Hypothalamus (tissue), 51 donors: ENCODE results near the gene DLG4.
"Not testable (repeated sequence)": the region's sequence is repeated elsewhere in the genome, so short reads cannot be mapped to it uniquely, and the experiment has no call there.

Source experiments
- DNase-seq, 51 donors: peaks; one replicate each; lab custom pipeline; 2025; lab: John Stamatoyannopoulos, UW

Gene DLG4

GRCh38 chr17:7173687-7174602 lies 45.7 kb downstream of the DLG4 start:
- peak in 26 of 51 donors; percentile 11 to 55 (median 32) for DNase-seq

DNA sequence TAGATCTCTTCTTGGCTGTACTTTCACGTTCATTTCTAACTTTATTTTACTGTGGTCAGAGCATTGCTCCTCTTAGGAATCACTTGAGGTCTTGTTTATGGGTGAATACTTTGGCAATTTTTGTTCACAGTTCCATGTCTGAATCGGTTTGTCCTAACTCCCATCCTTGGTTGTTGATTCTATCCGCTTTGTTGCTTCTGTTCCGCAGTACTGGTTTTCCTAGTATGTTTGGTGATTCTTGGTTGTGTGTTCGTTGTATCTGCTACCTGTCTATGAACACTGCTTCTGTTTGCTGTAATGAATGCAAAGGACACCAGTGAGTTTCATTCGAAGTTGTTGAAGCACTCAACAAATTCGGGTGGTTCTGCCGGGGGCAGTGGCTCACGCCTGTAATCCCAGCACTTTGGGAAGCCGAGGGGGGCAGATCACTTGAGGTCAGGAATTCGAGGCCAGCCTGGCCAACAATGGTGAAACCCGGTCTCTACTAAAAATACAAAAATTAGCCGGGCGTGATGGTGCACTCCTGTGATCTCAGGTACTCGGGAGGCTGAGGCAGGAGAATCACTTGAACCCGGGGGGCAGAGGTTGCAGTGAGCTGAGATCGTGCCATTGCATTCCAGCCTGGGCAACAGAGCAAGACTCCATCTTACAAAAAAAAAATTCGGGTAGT lies 47.0 kb downstream of the DLG4 start:
- DNase-seq = not testable (repeated sequence)

DNA sequence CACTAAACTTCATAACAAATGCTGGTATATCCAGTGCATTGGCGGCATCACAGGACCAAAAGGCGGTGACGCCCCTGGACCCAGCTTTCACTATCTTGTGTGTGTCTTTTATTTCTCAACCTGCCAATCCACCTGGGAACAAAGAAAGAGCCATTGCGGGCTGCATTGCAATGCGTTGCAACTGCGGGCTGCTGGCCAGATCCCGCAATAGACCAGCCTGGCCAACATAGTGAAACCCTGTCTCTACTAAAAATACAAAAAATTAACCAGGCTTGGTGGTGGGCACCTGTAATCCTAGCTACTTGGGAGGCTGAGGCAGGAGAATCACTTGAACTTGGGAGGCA lies 50.1 kb downstream of the DLG4 start:
- not testable (repeated sequence) for DNase-seq

DNA sequence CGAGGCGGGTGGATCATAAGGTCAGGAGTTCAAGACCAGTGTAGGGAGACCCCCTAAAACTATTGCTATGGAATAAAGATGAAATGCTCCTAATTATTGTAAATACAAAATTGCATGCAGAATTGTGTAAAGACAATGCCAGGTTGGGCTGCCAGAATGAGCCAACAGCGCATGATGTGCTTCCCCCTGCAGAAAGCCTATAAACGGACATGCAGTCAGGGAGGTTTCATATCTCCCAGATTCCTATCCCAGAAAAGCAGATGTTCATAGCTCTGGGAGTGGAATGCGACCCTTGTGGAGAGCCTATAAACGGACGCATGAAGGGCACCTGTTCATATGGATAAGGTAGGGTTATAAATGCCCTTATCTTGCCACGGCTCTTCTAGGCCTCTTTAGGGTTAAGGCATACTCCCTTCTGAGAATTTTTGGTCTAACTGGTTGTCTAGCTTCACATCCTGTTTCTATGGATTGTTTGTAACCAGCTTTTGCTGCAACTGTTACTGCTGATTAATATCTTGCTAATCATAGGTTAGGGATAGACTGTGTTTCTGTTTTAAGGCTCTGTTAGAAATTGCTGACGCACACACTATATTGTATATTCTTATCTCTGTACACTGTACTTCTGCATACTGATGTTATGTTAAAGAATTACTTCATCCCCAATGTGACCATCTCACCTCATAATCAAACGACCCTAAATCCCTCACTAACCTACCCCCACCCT lies 50.6 kb downstream of the DLG4 start:
- DNase-seq = not testable (repeated sequence)

GRCh38 chr17:7167832-7168231 lies 51.8 kb downstream of the DLG4 start:
- no peak for DNase-seq

- no peak for DNase-seq
Observed at GRCh38 chr17:7166873-7167272, 52.8 kb downstream of the DLG4 start.

- not testable (repeated sequence) for DNase-seq
Observed at GRCh38 chr17:7159571-7159970, 60.1 kb downstream of the DLG4 start.

DNA sequence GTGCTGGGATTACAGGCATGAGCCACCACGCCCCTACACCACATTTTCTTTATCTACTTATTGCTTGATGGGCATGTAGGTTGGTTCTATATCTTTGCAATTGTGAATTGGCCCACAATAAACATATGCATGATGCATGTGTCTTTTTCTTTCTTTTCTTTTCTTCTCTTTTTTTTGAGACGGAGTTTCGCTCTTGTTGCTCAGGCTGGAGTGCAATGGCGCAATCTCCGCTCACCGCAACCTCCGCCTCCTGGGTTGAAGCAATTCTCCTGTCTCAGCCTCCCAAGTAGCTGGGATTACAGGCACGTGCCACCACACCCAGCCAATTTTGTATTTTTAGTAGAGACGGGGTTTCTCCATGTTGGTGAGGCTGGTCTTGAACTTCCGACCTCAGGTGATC lies 61.2 kb downstream of the DLG4 start:
- not testable (repeated sequence) for DNase-seq

GRCh38 chr17:7156342-7156940 lies 63.2 kb downstream of the DLG4 start:
- DNase-seq = no peak

DNA sequence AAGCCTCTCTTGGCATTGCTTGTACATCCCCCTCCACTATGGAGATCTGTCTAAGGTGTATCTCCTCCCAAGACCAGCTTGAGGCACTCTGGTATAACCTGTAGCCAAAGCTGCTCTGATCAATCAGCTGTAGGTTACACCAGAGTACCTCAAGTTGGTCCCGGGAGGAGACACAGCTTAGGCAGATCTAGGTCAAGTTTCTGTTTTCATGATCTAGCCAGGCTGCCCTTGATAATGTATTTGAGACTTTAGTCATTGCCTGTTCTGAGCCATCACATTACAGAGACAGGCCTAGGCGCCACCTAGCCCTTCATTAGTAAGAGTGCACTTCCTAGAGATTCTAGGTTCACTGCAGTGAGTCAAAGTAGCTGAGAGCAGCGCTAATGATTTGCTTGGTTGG lies 71.9 kb downstream of the DLG4 start:
- no peak for DNase-seq

DNA sequence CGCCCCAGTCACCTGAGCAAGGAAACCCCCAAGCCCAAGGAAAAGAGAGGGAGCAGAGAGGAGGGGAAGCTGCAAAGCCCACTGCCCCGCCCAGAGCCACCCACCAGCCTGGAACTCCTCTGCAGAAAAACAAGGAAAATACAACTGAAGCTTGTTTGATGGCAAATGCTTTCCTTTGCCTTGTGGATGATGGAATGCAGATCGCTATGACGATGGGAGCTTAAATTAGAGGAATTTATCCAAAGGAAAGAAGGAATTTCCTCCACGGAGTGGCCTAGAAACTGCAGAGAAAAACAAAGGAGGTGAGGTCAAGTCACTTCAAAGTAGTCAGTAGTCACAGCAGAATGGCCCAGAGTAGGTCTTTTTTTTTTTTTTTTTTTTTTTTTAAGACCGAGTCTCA lies 73.5 kb downstream of the DLG4 start:
- DNase-seq = no peak

- no peak for DNase-seq
Observed at GRCh38 chr17:7144213-7144612, 75.4 kb downstream of the DLG4 start.

DNA sequence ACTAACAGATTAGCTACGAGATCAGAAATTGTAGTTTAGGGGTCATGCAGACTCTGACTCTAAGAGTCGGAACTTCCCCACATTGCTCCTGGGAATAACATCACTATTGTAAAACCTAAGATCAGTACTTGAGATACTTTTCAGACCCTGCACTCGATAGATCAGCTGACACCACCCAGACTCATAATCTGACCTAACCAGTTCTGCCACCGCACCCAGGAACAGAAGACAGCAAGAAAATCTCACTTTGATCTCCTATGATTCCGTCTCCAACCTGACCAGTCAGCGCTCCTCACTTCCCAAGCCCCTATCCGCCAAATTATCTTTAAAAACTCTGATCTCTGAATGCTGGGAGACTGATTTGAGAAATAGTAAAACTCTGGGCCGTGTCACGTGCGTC lies 77.8 kb downstream of the DLG4 start:
- no peak for DNase-seq

DNA sequence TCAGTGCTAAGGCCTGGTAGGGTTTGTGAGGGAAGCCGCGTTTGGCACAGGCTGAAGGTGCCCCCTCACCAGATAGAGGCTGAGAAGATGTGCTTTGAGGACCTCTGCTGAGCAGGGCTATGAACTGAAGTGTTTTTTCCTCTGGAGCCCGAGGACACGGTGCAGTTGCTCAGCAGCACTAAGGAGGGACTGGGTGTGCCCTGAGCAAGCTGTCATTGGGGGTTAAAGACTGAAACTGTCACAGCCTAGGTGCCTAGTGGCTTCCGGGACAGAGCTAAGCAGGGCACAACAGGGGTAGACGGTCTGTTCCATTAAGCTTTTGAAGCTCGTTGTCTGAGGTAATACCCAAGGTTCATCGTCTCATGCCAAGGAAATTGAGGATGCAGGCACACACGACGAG lies 80.2 kb downstream of the DLG4 start:
- DNase-seq = no peak

- DNase-seq = no peak
Observed at GRCh38 chr17:7138800-7139381, 80.7 kb downstream of the DLG4 start.

DNA sequence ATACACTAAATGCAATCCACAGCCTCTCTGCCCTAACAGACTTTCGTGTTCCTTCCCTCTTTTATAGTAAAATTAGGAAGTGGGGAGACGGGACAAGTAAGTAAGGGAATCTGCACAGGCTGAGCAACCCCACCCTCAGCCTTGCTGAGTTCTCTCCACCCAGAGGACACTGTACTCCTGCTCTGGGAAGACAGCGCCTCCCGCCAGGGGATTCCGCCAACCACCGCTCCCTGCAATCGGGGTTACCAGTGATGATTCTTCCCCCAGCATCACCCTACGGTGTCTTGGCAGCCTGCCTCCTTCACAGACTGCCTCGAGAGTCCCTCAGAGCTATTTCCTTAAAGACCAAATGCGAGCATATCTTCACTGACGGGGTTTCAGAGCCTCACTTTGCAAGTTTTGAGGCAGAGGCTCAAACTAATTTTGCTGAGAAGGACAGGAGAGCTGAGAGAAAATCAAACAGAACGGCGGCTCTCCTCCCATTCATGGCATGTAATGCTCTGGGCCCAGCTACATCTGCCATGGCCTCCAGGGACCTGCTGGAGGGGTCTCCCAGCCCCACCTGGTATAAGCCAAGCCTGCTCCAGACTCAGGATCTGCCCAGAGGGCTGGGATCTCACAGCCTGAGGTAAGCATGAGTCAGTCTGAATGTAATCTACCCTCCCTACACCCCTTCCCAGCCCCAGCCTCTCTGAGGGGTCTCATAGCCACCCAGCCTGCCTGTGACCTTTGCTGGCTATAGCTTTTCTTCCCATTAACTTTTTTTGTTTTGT lies 82.3 kb downstream of the DLG4 start:
- DNase-seq = no peak
